K562 (cell line): ENCODE measurements around the gene BLTP3A. TPM values are rescaled to one million over a fixed set of nuclear protein-coding genes. Genes with fewer than 3 reads are reported as not detected.

Experiments
- ARID1B ChIP-seq: fragments of 450-650 bp; IDR thresholded peaks from 2 replicates; pipeline ENCODE4 v1.6.1; 2016; ENCODE audit warnings: antibody characterized with exemption, mild to moderate bottlenecking, inconsistent platforms
- CBX1 ChIP-seq: sonication (generic); IDR thresholded peaks from 2 replicates; pipeline ENCODE4 v1.6.1; 2016; ENCODE audit warnings: antibody characterized with exemption, low read depth, mild to moderate bottlenecking
- CC2D1A ChIP-seq: fragments of 450-650 bp; IDR thresholded peaks from 2 replicates; pipeline ENCODE4 v1.6.1; 2017; ENCODE audit warnings: mild to moderate bottlenecking
- DACH1 ChIP-seq: fragments of 450-650 bp; IDR thresholded peaks from 2 replicates; pipeline ENCODE4 v1.6.1; 2018; ENCODE audit not compliant: partially characterized antibody
- DPF2 ChIP-seq: fragments of 450-650 bp; IDR thresholded peaks from 2 replicates; pipeline ENCODE4 v1.6.1; 2016
- GATAD2A ChIP-seq: fragments of 450-650 bp; IDR thresholded peaks from 2 replicates; pipeline ENCODE4 v1.6.1; 2017
- HLTF ChIP-seq: fragments of 450-650 bp; IDR thresholded peaks from 2 replicates; pipeline ENCODE4 v1.6.1; 2016
- KDM1A ChIP-seq, 2 experiments: fragments of 450-650 bp; IDR thresholded peaks; 2 replicates each; pipeline ENCODE4 v1.6.1; 2016; ENCODE audit warnings: mild to moderate bottlenecking in 2 of 2
- LCOR ChIP-seq: sonication (generic); formaldehyde crosslinking; IDR thresholded peaks from 2 replicates; pipeline ENCODE4 v1.8.0; 2022; ENCODE audit warnings: mild to moderate bottlenecking, missing genetic modification reagents
- MBD1 ChIP-seq: fragments of 250-450 bp; sonication (Bioruptor Pico); IDR thresholded peaks from 2 replicates; pipeline ENCODE4 v1.8.0; 2022; ENCODE audit warnings: inconsistent platforms
- NCOR1 ChIP-seq: fragments of 450-650 bp; IDR thresholded peaks from 2 replicates; pipeline ENCODE4 v1.6.1; 2016; ENCODE audit warnings: mild to moderate bottlenecking, moderate library complexity
- NKRF ChIP-seq: fragments of 450-650 bp; IDR thresholded peaks from 2 replicates; pipeline ENCODE4 v1.6.1; 2016; ENCODE audit warnings: borderline replicate concordance
- SMARCA4 ChIP-seq: fragments of 450-650 bp; IDR thresholded peaks from 2 replicates; pipeline ENCODE4 v1.6.1; 2016
- SMARCA5 ChIP-seq: fragments of 450-650 bp; IDR thresholded peaks from 2 replicates; pipeline ENCODE4 v1.6.1; 2016
- THRAP3 ChIP-seq: fragments of 450-650 bp; IDR thresholded peaks from 2 replicates; pipeline ENCODE4 v1.6.1; 2016; ENCODE audit warnings: mild to moderate bottlenecking, inconsistent platforms, borderline replicate concordance
- TRIM25 ChIP-seq: fragments of 450-650 bp; IDR thresholded peaks from 2 replicates; pipeline ENCODE4 v1.7.0; 2016; ENCODE audit warnings: borderline replicate concordance
- polyA plus RNA-seq, 8 experiments: library from polyadenylated mRNA; depleted of rRNA in 4 of 8; stranded (reverse) in 5 of 8; unstranded in 3 of 8; fragments of >200 nt; fragmentation: Nextera tagmentation in 2 of 8; fragmentation: Illumina TruSeq in 1 of 8; extraction: Ambion mirVana in 2 of 8; extraction: Trizol in 1 of 8; gene quantifications; 2 replicates each; pipeline versions ENCODE4 v1.2.1 to v1.2.3, GENCODE V29; 2011 to 2014; ENCODE audit warnings: inconsistent platforms in 1 of 8, missing spikeins in 1 of 8
- total RNA-seq, 7 experiments: library from RNA; depleted of rRNA in 6 of 7; stranded (reverse); fragments of >200 nt in 6 of 7; fragmentation: Illumina TruSeq in 2 of 7; extraction: Trizol in 2 of 7; gene quantifications; 2 replicates each; pipeline versions ENCODE4 v1.2.1 to v1.2.3, GENCODE V29; 2011 to 2021; ENCODE audit warnings: low replicate concordance in 1 of 7
- TF ChIP-seq, protein P1 (sequence below), 2 experiments: fragments of 450-650 bp; IDR thresholded peaks; 2 replicates each; pipeline ENCODE4 v1.6.1; 2018; ENCODE audit warnings: mild to moderate bottlenecking in 2 of 2, low read depth in 1 of 2; ENCODE audit not compliant: partially characterized antibody in 2 of 2
- TF ChIP-seq, protein P2 (sequence below): IDR thresholded peaks from 2 replicates; pipeline ENCODE4 v1.6.1; 2011; ENCODE audit warnings: borderline replicate concordance, low read depth, mild to moderate bottlenecking, moderate library complexity, low read length; ENCODE audit not compliant: insufficient read depth, poor library complexity, severe bottlenecking

The BLTP3A gene
- total and polyA plus RNA-seq, 9 of the 15 experiments (the other 6 are each of a cell fraction or from before 2014, with no cell fraction given), result 7.5 to 34.6 (median 15.5) TPM

DNA sequence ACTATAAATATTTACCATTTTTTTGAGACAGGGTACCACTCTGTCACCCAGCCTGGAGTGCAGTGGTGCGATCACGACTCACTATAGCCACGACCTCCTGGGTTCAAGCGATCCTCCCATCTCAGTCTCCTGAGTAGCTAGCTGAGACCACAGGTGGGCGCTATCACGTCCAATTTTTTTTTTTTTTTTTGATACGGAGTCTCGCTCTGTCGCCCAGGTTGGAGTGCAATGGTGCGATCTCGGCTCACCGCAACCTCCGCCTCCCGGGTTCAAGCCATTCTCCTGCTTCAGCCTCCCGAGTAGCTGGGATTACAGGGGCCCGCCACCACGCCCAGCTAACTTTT is 35.4 kb upstream of the BLTP3A start (continued):
- TF ChIP-seq, protein P1, sequence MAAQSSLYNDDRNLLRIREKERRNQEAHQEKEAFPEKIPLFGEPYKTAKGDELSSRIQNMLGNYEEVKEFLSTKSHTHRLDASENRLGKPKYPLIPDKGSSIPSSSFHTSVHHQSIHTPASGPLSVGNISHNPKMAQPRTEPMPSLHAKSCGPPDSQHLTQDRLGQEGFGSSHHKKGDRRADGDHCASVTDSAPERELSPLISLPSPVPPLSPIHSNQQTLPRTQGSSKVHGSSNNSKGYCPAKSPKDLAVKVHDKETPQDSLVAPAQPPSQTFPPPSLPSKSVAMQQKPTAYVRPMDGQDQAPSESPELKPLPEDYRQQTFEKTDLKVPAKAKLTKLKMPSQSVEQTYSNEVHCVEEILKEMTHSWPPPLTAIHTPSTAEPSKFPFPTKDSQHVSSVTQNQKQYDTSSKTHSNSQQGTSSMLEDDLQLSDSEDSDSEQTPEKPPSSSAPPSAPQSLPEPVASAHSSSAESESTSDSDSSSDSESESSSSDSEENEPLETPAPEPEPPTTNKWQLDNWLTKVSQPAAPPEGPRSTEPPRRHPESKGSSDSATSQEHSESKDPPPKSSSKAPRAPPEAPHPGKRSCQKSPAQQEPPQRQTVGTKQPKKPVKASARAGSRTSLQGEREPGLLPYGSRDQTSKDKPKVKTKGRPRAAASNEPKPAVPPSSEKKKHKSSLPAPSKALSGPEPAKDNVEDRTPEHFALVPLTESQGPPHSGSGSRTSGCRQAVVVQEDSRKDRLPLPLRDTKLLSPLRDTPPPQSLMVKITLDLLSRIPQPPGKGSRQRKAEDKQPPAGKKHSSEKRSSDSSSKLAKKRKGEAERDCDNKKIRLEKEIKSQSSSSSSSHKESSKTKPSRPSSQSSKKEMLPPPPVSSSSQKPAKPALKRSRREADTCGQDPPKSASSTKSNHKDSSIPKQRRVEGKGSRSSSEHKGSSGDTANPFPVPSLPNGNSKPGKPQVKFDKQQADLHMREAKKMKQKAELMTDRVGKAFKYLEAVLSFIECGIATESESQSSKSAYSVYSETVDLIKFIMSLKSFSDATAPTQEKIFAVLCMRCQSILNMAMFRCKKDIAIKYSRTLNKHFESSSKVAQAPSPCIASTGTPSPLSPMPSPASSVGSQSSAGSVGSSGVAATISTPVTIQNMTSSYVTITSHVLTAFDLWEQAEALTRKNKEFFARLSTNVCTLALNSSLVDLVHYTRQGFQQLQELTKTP (IDR thresholded peaks at IDR 0.05; ENCODE audit: low read depth in 1 of 2, partially characterized antibody in 2 of 2), result peak in 1 of 2 experiments; percentile 15
- TF ChIP-seq GATAD2A (0 out of 2 replicates have a peak, but pooled peaks have one; percentile 34), THRAP3 (peak; percentile 92), HLTF (peak; percentile 91), SMARCA5 (peak; percentile 92; the same call in 1 of the 2 replicates), CBX1 (peak; percentile 85; the same call in 1 of the 2 replicates), NKRF (peak; percentile 52; the same call in 1 of the 2 replicates), TRIM25 (0 out of 2 replicates have a peak, but pooled peaks have one; percentile 23), NCOR1 (0 out of 2 replicates have a peak, but pooled peaks have one; percentile 13), MBD1 (CRISPR knock-in tag) (peak; percentile 90), CC2D1A (peak; percentile 82), DPF2 (0 out of 2 replicates have a peak, but pooled peaks have one; percentile 38), ARID1B (peak; percentile 45; the same call in 1 of the 2 replicates), LCOR (CRISPR knock-in tag) (0 out of 2 replicates have a peak, but pooled peaks have one; percentile 14), DACH1 (peak; percentile 7), KDM1A (IDR thresholded peaks at IDR 0.05) (0 out of 4 replicates have a peak, but pooled peaks have one; percentile 25 to 44), SMARCA4 (0 out of 2 replicates have a peak, but pooled peaks have one; percentile 49)
- TF ChIP-seq, protein P2, sequence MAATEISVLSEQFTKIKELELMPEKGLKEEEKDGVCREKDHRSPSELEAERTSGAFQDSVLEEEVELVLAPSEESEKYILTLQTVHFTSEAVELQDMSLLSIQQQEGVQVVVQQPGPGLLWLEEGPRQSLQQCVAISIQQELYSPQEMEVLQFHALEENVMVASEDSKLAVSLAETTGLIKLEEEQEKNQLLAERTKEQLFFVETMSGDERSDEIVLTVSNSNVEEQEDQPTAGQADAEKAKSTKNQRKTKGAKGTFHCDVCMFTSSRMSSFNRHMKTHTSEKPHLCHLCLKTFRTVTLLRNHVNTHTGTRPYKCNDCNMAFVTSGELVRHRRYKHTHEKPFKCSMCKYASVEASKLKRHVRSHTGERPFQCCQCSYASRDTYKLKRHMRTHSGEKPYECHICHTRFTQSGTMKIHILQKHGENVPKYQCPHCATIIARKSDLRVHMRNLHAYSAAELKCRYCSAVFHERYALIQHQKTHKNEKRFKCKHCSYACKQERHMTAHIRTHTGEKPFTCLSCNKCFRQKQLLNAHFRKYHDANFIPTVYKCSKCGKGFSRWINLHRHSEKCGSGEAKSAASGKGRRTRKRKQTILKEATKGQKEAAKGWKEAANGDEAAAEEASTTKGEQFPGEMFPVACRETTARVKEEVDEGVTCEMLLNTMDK, result peak; percentile 41
